ENCODE data around the gene CYB5R3. TPM values are rescaled to one million over a fixed set of nuclear protein-coding genes. Genes with fewer than 3 reads are reported as not detected.
"Not testable (repeated sequence)": the region's sequence is repeated elsewhere in the genome, so short reads cannot be mapped to it uniquely, and the experiment has no call there.

The CYB5R3 gene
- total RNA-seq, 4 donors from 2014 or later, result 107 to 159 (median 138) TPM

- Histone ChIP-seq H3K9me3 (no peaks in the 10 kb centered on the region), H3K36me3 (peaks cover 12% of the 10 kb centered on the region), H3K27me3 (no peaks in the 10 kb centered on the region), H3K4me1 (peaks cover 62% of the 10 kb centered on the region), H3K4me3 (no peak overlapping the region), H3K27ac (peak overlapping the region; percentile 50)
- WGBS, result 73% methylated on average over 5 of the region's 5 CpGs
- TF ChIP-seq POLR2AphosphoS5 (IDR thresholded peaks at IDR 0.05), result no peak
- DNase-seq (ENCODE audit: low spot score in 2 of 2), result no peak
These were observed 39.0 kb downstream of the CYB5R3 start for GRCh38 chr22:42610186-42610585.

GRCh38 chr22:42608823-42609361 lies 40.3 kb downstream of the CYB5R3 start:
- Histone ChIP-seq H3K27me3 (no peaks in the 10 kb centered on the region), H3K4me3 (peak overlapping the region; percentile 13), H3K36me3 (peaks cover 16% of the 10 kb centered on the region), H3K27ac (peak overlapping the region; percentile 50), H3K9me3 (no peaks in the 10 kb centered on the region), H3K4me1 (peaks cover 68% of the 10 kb centered on the region)
- 24% methylated on average over 7 of the region's 11 CpGs for WGBS
- no peak for TF ChIP-seq POLR2AphosphoS5 (IDR thresholded peaks at IDR 0.05)
- no peak for TF ChIP-seq POLR2A (IDR thresholded peaks at IDR 0.05)
- no peak for TF ChIP-seq EP300 (IDR thresholded peaks at IDR 0.05)
- no peak for TF ChIP-seq CTCF (IDR thresholded peaks at IDR 0.05)
- no peak for DNase-seq (ENCODE audit: low spot score in 2 of 2)

GRCh38 chr22:42608136-42608822 lies 40.9 kb downstream of the CYB5R3 start:
- Histone ChIP-seq H3K27ac (peak overlapping the region; percentile 50), H3K4me1 (peaks cover 65% of the 10 kb centered on the region), H3K4me3 (no peak overlapping the region), H3K36me3 (peaks cover 17% of the 10 kb centered on the region), H3K27me3 (no peaks in the 10 kb centered on the region), H3K9me3 (no peaks in the 10 kb centered on the region)
- WGBS, result 79% methylated on average over 11 of the region's 11 CpGs
- TF ChIP-seq CTCF (IDR thresholded peaks at IDR 0.05) (no peak), EP300 (IDR thresholded peaks at IDR 0.05) (no peak), POLR2AphosphoS5 (IDR thresholded peaks at IDR 0.05) (no peak), POLR2A (IDR thresholded peaks at IDR 0.05) (no peak)
- DNase-seq (ENCODE audit: low spot score in 2 of 2), result no peak

GRCh38 chr22:42607641-42608040 lies 41.6 kb downstream of the CYB5R3 start:
- peaks cover 21% of the 10 kb centered on the region for H3K36me3 ChIP-seq
- WGBS, result 82% methylated on average over 8 of the region's 31 CpGs
- H3K4me1 ChIP-seq, result peaks cover 59% of the 10 kb centered on the region
- DNase-seq (ENCODE audit: low spot score in 2 of 2); H3K27ac ChIP-seq; H3K27me3 ChIP-seq; H3K4me3 ChIP-seq; H3K9me3 ChIP-seq: not testable (repeated sequence)

GRCh38 chr22:42604403-42604802 lies 44.8 kb downstream of the CYB5R3 start:
- TF ChIP-seq EP300 (IDR thresholded peaks at IDR 0.05) (no peak), CTCF (IDR thresholded peaks at IDR 0.05) (no peak), POLR2AphosphoS5 (IDR thresholded peaks at IDR 0.05) (no peak), POLR2A (IDR thresholded peaks at IDR 0.05) (no peak)
- H3K27me3 ChIP-seq, result no peaks in the 10 kb centered on the region
- H3K9me3 ChIP-seq, result no peaks in the 10 kb centered on the region
- H3K27ac ChIP-seq, result peak overlapping the region; percentile 24
- peaks cover 32% of the 10 kb centered on the region for H3K4me1 ChIP-seq
- H3K36me3 ChIP-seq, result peaks cover 52% of the 10 kb centered on the region
- no peak for DNase-seq (ENCODE audit: low spot score in 2 of 2)
- WGBS, result 58% methylated on average over 3 of the region's 3 CpGs
- no peak overlapping the region for H3K4me3 ChIP-seq

GRCh38 chr22:42603427-42603826 lies 45.8 kb downstream of the CYB5R3 start:
- H3K4me1 ChIP-seq, result peaks cover 22% of the 10 kb centered on the region

More at GRCh38 chr22:42603427-42603826, 45.8 kb downstream of the CYB5R3 start:
- no peak for DNase-seq (ENCODE audit: low spot score in 2 of 2)
- Histone ChIP-seq H3K27me3 (no peaks in the 10 kb centered on the region), H3K4me3 (no peak overlapping the region), H3K9me3 (no peaks in the 10 kb centered on the region), H3K36me3 (peaks cover 62% of the 10 kb centered on the region), H3K27ac (no peak overlapping the region)
- 88% methylated on average over 2 of the region's 2 CpGs for WGBS
- TF ChIP-seq POLR2AphosphoS5 (IDR thresholded peaks at IDR 0.05) (no peak), CTCF (IDR thresholded peaks at IDR 0.05) (no peak), POLR2A (IDR thresholded peaks at IDR 0.05) (no peak), EP300 (IDR thresholded peaks at IDR 0.05) (no peak)

All from suprapubic skin (tissue), 4 donors.